Measurements from ENCODE around the gene SS18L1.

The SS18L1 gene

DNA sequence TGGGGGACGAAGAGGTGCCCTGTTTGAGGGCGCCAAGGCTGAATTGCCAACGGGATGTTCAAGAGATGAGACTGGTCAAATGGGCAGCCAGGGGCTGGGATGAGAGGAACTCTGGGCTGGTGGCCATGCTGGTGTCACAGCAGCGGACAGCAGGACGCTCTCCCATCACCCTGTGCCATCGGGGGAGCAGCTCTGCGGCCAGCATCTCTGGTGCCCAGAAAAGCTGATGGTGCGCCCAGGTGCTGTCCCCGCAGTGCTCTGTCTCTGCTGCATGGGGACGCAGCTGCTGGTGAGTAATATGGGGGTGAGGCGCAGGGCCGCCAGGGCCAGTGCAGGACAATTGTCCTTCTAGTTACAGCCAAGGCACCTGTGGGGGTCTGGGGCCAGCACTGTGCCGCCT, 81.5 kb downstream of the SS18L1 start:
- H3K4me3 ChIP-seq (replicated peaks in 1 of 2; ENCODE audit: low read depth in 2 of 2, low read length in 2 of 2), result no peak overlapping the region
- DNase-seq (ENCODE audit: low read depth in 2 of 2), result no peak
- TF ChIP-seq CTCF (IDR thresholded peaks at IDR 0.05; ENCODE audit: low read depth, low read length), result no peak

GRCh38 chr20:62225820-62226635, 82.5 kb downstream of the SS18L1 start:
- no peak overlapping the region for H3K4me3 ChIP-seq (replicated peaks in 1 of 2; ENCODE audit: low read depth in 2 of 2, low read length in 2 of 2)
- DNase-seq (ENCODE audit: low read depth in 2 of 2), result no peak
- no peak for TF ChIP-seq CTCF (IDR thresholded peaks at IDR 0.05; ENCODE audit: low read depth, low read length)

DNA sequence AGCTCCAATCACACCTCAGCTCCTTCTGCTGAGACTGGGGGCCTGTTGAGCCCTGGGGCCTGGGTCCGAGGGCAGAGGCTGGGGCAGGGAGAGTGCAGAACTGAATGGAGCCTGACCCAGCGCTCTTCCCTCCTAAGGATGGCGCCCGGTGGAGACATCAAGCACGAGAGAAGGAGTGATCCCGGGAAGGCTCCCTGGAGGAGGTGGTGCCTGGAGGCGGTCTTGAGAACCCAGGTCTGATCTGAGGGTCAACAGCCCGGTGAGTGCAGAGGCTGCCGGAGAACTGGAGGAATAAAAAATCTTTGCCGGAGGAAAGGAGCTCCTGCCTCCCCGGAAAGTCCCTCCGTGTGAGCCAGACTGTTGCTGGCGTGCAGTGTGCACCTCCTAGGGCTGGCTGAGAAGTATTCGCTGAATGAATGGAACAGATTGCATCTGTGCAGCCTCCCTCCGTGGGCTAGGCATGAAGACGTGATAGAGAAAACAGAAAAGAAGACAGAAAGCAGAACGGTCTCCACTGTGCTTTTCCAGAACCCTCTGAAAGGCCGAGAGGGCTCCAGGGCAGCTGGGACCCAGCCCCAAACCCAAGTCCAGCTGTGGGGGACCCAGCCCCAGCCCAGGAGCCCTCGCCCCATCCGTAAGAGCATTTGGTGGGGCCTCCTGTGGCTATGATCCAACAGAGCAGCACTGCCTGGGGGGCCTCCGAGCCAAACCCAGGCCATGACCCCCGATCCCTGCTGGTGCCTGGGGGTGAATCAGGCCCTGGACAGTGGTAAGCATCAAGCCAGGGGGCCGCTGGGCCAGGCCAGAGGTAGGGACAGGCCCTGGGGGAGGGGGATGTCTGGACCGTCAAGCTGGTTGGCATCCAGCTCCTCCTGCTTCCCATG, 83.4 kb downstream of the SS18L1 start:
- no peak for DNase-seq (ENCODE audit: low read depth in 2 of 2)
- no peak overlapping the region for H3K4me3 ChIP-seq (replicated peaks in 1 of 2; ENCODE audit: low read depth in 2 of 2, low read length in 2 of 2)
- no peak for TF ChIP-seq CTCF (IDR thresholded peaks at IDR 0.05; ENCODE audit: low read depth, low read length)

- DNase-seq (ENCODE audit: low read depth in 2 of 2), result no peak
- no peak overlapping the region for H3K4me3 ChIP-seq (replicated peaks in 1 of 2; ENCODE audit: low read depth in 2 of 2, low read length in 2 of 2)
- TF ChIP-seq CTCF (IDR thresholded peaks at IDR 0.05; ENCODE audit: low read depth, low read length), result no peak
Measured at GRCh38 chr20:62227591-62227976, 84.0 kb downstream of the SS18L1 start.

DNA sequence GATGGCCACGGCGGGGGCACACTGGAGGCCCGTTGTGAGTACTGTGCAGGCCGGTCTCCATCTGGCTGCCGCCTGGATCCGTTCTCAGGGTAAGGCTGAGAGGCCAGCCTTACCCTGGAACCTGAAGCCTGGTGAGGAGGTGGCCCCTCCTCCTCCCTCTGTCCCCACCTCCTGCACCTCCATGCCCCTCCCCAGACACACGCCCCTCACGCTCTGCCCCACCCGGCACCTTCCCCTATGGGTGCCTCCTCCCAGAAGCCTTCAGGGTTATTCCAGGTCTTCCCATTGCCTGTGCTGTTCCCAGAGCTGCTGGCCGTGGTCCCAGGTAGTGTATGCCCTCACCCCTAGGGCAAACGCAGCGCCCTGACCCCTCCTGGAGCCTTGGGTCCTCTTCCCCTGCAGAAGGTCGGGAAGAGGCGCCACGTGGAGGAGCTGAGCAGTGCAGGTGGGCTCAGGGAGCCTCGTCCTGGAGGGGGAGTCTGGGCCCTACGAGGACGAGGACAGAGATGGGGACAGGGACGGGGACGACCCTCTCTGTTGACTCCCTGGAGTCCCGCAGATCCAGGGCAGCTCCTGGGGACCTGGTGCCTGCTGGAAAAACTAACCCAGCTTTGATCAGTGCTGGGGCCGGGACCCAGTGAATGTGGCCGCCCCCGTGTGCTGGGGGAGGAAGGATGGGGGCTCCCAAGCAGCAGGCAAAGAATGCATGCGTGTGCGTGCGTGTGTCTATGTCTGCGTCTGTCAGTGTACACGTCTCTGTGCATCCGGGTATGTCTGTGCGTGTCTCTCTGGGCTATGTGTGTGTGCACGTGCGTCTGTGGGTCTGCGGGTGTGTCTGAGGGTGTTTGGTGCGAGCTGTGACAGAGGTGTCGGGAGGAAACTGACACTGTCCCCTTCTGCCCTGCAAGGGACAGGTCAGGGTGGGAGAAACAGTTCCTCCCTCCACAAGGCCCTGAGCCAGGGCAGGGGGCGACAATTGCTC, 84.7 kb downstream of the SS18L1 start:
- no peak for TF ChIP-seq CTCF (IDR thresholded peaks at IDR 0.05; ENCODE audit: low read depth, low read length)
- no peak overlapping the region for H3K4me3 ChIP-seq (replicated peaks in 1 of 2; ENCODE audit: low read depth in 2 of 2, low read length in 2 of 2)
- DNase-seq (ENCODE audit: low read depth in 2 of 2), result no peak

GRCh38 chr20:62228982-62229545, 85.5 kb downstream of the SS18L1 start:
- no peak overlapping the region for H3K4me3 ChIP-seq (replicated peaks in 1 of 2; ENCODE audit: low read depth in 2 of 2, low read length in 2 of 2)
- TF ChIP-seq CTCF (IDR thresholded peaks at IDR 0.05; ENCODE audit: low read depth, low read length), result no peak
- no peak for DNase-seq (ENCODE audit: low read depth in 2 of 2)

Data from cardiac fibroblast (primary cell).